ENCODE results near the gene ZNF575.

ZNF575 gene

DNA sequence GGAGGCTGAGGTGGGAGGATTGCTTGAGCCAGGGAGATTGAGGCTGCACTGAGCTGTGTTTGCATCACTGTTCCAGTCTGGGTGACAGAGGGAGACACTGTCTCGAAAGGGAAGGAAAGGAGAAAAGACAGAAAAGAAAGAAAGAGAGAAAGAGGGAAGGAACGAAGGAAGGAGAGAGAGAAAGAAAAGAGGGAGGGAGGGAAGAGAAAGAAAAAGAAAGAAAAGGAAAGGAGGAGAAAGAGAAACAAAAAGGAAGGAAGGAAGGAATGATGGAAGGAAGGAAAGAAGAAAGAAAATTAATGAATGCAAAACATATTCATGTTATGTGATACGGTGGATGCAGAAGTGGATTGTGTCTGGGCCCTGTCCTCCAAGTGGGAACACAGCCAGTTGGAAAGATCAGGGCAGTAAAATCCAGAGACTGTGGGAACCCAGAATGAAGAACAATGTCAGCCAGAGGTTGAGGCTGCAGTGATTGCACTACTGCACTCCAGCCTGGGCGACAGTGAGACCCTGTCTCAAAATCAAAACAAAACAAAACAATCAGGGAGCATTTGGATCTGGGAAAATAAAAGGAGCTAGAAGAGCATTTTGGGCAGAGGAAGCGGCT, 34.6 kb upstream of the ZNF575 start:
- H2AFZ ChIP-seq (ENCODE audit: low read length), result no peak overlapping the region
- no peaks in the 10 kb centered on the region for H3K9me3 ChIP-seq (ENCODE audit: insufficient read depth, low read depth, low read length)
- H4K20me1 ChIP-seq (ENCODE audit: insufficient read depth, low read length, poor library complexity, severe bottlenecking), result no peaks in the 10 kb centered on the region
- H3F3A ChIP-seq (ENCODE audit: low read depth), result no peaks in the 10 kb centered on the region
- H3K27me3 ChIP-seq (ENCODE audit: insufficient read depth, low read length, poor library complexity, severe bottlenecking), result no peaks in the 10 kb centered on the region
- H3K9ac ChIP-seq (ENCODE audit: low read depth, low read length, poor library complexity, severe bottlenecking), result no peak overlapping the region
- H3K4me2 ChIP-seq (ENCODE audit: low read depth, low read length, poor library complexity, severe bottlenecking), result no peak overlapping the region
- no peaks in the 10 kb centered on the region for H3K9me2 ChIP-seq (replicated peaks; ENCODE audit: low read depth, low read length)
- peaks cover 6% of the 10 kb centered on the region for H3K4me1 ChIP-seq (ENCODE audit: insufficient read depth, low read length, poor library complexity, severe bottlenecking)
- H3K79me2 ChIP-seq (ENCODE audit: insufficient read depth, low read length), result no peaks in the 10 kb centered on the region
- no peak for TF ChIP-seq EZH2phosphoT487 (IDR thresholded peaks at IDR 0.05; ENCODE audit: borderline replicate concordance)
- TF ChIP-seq, protein P1, sequence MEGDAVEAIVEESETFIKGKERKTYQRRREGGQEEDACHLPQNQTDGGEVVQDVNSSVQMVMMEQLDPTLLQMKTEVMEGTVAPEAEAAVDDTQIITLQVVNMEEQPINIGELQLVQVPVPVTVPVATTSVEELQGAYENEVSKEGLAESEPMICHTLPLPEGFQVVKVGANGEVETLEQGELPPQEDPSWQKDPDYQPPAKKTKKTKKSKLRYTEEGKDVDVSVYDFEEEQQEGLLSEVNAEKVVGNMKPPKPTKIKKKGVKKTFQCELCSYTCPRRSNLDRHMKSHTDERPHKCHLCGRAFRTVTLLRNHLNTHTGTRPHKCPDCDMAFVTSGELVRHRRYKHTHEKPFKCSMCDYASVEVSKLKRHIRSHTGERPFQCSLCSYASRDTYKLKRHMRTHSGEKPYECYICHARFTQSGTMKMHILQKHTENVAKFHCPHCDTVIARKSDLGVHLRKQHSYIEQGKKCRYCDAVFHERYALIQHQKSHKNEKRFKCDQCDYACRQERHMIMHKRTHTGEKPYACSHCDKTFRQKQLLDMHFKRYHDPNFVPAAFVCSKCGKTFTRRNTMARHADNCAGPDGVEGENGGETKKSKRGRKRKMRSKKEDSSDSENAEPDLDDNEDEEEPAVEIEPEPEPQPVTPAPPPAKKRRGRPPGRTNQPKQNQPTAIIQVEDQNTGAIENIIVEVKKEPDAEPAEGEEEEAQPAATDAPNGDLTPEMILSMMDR (conservative IDR thresholded peaks at IDR 0.05; ENCODE audit: low read length), result no peak
- H3K36me3 ChIP-seq (ENCODE audit: insufficient read depth, low read length), result no peaks in the 10 kb centered on the region
- no peak overlapping the region for H3K4me3 ChIP-seq (ENCODE audit: low read length, poor library complexity, severe bottlenecking)

DNA sequence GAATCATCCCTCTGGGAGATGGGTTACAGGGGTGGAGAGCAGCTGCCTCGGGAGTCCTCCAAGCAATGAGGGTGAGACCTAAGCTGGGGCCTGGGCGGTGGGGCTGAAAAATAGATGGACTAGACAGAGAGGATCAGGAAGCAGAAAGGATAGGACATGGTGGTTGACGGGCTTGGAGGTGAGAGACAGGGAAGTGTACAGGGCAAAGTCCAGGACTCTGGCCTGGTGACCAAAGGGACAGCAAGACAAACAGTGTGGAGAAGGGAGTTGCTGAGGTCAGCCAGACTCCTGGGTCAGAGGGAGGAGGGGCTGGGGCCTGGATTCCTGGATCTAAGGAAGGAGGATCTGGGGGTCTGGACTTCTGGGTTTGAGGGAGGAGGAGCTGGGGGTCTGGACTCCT, 33.9 kb upstream of the ZNF575 start:
- Histone ChIP-seq H4K20me1 (ENCODE audit: insufficient read depth, low read length, poor library complexity, severe bottlenecking) (no peaks in the 10 kb centered on the region), H3F3A (ENCODE audit: low read depth) (no peaks in the 10 kb centered on the region), H3K9me2 (replicated peaks; ENCODE audit: low read depth, low read length) (no peaks in the 10 kb centered on the region), H3K9me3 (ENCODE audit: insufficient read depth, low read depth, low read length) (no peaks in the 10 kb centered on the region), H3K27me3 (ENCODE audit: insufficient read depth, low read length, poor library complexity, severe bottlenecking) (no peaks in the 10 kb centered on the region), H3K9ac (ENCODE audit: low read depth, low read length, poor library complexity, severe bottlenecking) (no peak overlapping the region), H3K36me3 (ENCODE audit: insufficient read depth, low read length) (no peaks in the 10 kb centered on the region), H2AFZ (ENCODE audit: low read length) (no peak overlapping the region), H3K4me1 (ENCODE audit: insufficient read depth, low read length, poor library complexity, severe bottlenecking) (peaks cover 6% of the 10 kb centered on the region), H3K4me3 (ENCODE audit: low read length, poor library complexity, severe bottlenecking) (no peak overlapping the region), H3K4me2 (ENCODE audit: low read depth, low read length, poor library complexity, severe bottlenecking) (no peak overlapping the region), H3K79me2 (ENCODE audit: insufficient read depth, low read length) (no peaks in the 10 kb centered on the region)
- TF ChIP-seq, protein P1 (conservative IDR thresholded peaks at IDR 0.05; ENCODE audit: low read length), result no peak
- no peak for TF ChIP-seq EZH2phosphoT487 (IDR thresholded peaks at IDR 0.05; ENCODE audit: borderline replicate concordance)

DNA sequence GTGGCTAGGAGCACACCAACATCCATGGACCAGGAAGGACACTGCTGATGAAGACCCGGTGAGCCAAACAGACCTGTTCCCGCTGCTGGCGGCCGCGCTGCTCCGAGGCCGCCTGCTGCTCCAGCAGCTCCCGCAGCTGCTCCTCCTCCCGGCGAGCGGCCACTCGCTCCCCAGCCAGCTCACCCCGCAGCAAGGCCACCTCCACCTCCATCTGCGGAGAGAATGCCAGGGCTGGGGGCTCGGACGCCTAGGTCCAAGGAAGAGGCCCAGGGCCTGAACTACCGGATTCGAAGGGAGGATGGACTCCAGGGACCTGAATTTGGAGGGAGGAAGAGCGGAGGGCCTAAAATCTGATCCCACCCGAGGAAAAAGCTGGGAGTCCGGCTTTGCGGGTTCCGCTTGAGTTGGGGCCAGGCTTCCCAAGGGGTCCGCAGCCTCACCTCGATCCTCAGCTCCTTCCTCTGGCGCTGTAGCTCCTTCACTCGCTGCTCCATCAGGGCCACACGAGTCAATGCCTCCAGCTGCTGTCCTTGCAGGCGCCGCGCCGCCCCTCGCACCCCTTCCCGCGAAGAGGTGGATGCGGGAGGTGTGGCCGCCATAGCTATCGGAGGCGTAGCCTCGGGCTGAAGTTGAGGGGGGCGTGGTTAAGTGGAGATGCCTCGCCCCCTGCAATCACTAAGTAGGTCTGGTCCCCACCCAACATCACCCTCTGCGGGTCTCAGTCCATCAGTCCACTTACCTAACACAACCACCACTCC, 31.1 kb upstream of the ZNF575 start:
- TF ChIP-seq, protein P1 (conservative IDR thresholded peaks at IDR 0.05; ENCODE audit: low read length), result no peak
- TF ChIP-seq EZH2phosphoT487 (IDR thresholded peaks at IDR 0.05; ENCODE audit: borderline replicate concordance), result no peak
- no peaks in the 10 kb centered on the region for H4K20me1 ChIP-seq (ENCODE audit: insufficient read depth, low read length, poor library complexity, severe bottlenecking)
- no peaks in the 10 kb centered on the region for H3F3A ChIP-seq (ENCODE audit: low read depth)
- no peaks in the 10 kb centered on the region for H3K36me3 ChIP-seq (ENCODE audit: insufficient read depth, low read length)
- no peaks in the 10 kb centered on the region for H3K9me2 ChIP-seq (replicated peaks; ENCODE audit: low read depth, low read length)
- peaks cover 15% of the 10 kb centered on the region for H3K4me1 ChIP-seq (ENCODE audit: insufficient read depth, low read length, poor library complexity, severe bottlenecking)
- H3K27me3 ChIP-seq (ENCODE audit: insufficient read depth, low read length, poor library complexity, severe bottlenecking), result no peaks in the 10 kb centered on the region
- peak overlapping the region; percentile 82 for H3K4me2 ChIP-seq (ENCODE audit: low read depth, low read length, poor library complexity, severe bottlenecking)
- H3K9ac ChIP-seq (ENCODE audit: low read depth, low read length, poor library complexity, severe bottlenecking), result no peak overlapping the region
- no peaks in the 10 kb centered on the region for H3K79me2 ChIP-seq (ENCODE audit: insufficient read depth, low read length)
- no peak overlapping the region for H3K4me3 ChIP-seq (ENCODE audit: low read length, poor library complexity, severe bottlenecking)
- H2AFZ ChIP-seq (ENCODE audit: low read length), result no peak overlapping the region
- H3K9me3 ChIP-seq (ENCODE audit: insufficient read depth, low read depth, low read length), result no peaks in the 10 kb centered on the region
